ENCODE results near the gene PLA2G2F.

PLA2G2F gene

DNA sequence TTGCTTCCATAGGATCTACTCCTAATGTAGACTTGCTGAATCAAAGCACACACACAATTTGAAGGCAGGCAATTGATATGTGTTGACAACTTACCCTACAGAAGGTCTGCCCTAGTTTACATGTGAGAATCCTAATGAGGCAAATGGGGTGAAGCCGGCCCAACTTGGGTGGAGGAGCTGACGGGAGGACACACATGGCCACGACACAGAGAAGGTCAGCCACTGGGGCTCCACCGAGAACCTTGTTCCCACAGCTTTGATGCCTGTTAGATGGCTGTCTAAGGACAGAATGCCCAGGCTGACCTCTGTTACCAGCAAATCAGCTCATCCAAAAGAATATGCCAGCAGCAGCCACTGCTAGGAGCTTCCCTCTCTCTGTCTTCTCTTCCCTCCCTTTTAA is 18.3 kb upstream of the PLA2G2F start:
- Histone ChIP-seq H3K79me1 (ENCODE audit: low read depth, low read length) (no peaks in the 10 kb centered on the region), H3K4me1 (ENCODE audit: control insufficient read depth in 2 of 2, insufficient read depth in 1 of 2, low read depth in 1 of 2, low read length in 2 of 2) (peaks cover 2% of the 10 kb centered on the region in 2 donors), H2AFZ (ENCODE audit: low read length) (no peak overlapping the region), H3K27me3 (ENCODE audit: control insufficient read depth in 3 of 3, insufficient read depth in 3 of 3, low read depth in 1 of 3, low read length in 3 of 3) (no peaks in the 10 kb centered on the region), H3K4ac (ENCODE audit: low read length) (no peak overlapping the region), H4K91ac (ENCODE audit: low read depth, low read length, poor library complexity) (no peak overlapping the region), H3K23ac (ENCODE audit: low read depth, low read length, poor library complexity) (no peak overlapping the region), H3K27ac (replicated peaks; ENCODE audit: low read length) (no peak overlapping the region), H3K4me2 (ENCODE audit: insufficient read depth, low read length, poor library complexity, severe bottlenecking) (no peak overlapping the region), H2BK15ac (ENCODE audit: low read length) (no peak overlapping the region), H2AK5ac (ENCODE audit: low read depth, low read length) (no peak overlapping the region), H4K8ac (ENCODE audit: low read depth, low read length) (no peak overlapping the region), H3K14ac (ENCODE audit: low read length) (no peak overlapping the region), H3K9ac (ENCODE audit: low read depth, low read length, poor library complexity) (no peak overlapping the region), H2BK120ac (ENCODE audit: low read depth, low read length) (no peak overlapping the region), H2BK5ac (ENCODE audit: low read length) (no peak overlapping the region), H3K18ac (ENCODE audit: low read length) (peak overlapping the region; percentile 8), H3K9me3 (replicated peaks in 1 of 2; ENCODE audit: control insufficient read depth in 2 of 2, insufficient read depth in 1 of 2, low read depth in 1 of 2, low read length in 2 of 2) (no peaks in the 10 kb centered on the region), H3K4me3 (ENCODE audit: low read length in 2 of 2) (no peak overlapping the region), H3K36me3 (replicated peaks in 1 of 2; ENCODE audit: control insufficient read depth in 2 of 2, insufficient read depth in 2 of 2, low read length in 2 of 2) (no peaks in the 10 kb centered on the region), H2BK12ac (ENCODE audit: low read length) (no peak overlapping the region)
- DNase-seq (ENCODE audit: low spot score) = no peak
- no CpG with 5 or more reads among the region's 4 CpGs for WGBS, 2 donors (ENCODE audit: extremely low coverage in 2 of 2, insufficient read length in 2 of 2, insufficient replicate concordance in 1 of 2)

DNA sequence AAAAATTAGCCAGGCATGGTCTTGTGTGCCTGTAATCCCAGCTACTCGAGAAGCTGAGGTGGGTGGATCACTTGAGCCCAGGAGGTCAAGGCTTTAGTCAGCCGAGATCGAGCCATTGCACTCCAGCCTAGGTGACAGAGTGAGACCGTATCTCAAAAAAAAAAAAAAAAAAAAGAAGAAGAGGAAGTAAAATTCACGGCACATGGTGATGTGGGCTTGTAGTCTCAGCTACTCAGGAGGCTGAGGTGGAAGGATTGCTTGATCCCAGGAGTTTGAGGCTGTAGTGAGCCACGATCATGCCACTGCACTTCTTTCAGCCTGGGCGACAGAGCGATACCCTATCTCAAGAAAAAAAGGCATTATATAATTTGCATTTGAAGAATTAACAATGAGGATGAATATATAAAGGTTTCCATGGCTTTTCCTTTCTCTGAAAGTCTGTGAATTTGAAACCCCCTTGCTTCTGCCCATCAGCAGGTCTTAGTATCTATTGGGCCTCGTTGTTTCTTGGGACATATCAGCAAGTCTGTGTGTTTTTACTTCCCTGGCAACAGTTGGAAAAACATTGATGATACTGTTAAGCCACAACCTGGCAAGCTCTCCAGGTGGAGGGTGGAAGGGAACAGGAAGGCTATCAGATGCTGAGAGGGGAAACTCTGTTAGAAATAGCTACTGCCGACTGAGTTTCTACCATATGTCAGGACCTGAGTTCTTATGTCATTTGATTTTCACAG is 15.2 kb upstream of the PLA2G2F start:
- no peak overlapping the region for H3K4ac ChIP-seq (ENCODE audit: low read length)
- no peaks in the 10 kb centered on the region for H3K9me3 ChIP-seq (replicated peaks in 1 of 2; ENCODE audit: control insufficient read depth in 2 of 2, insufficient read depth in 1 of 2, low read depth in 1 of 2, low read length in 2 of 2)
- peaks cover 2% of the 10 kb centered on the region in 2 donors for H3K4me1 ChIP-seq (ENCODE audit: control insufficient read depth in 2 of 2, insufficient read depth in 1 of 2, low read depth in 1 of 2, low read length in 2 of 2)
- no peak overlapping the region for H2BK15ac ChIP-seq (ENCODE audit: low read length)
- H3K4me2 ChIP-seq (ENCODE audit: insufficient read depth, low read length, poor library complexity, severe bottlenecking) = no peak overlapping the region
- H3K14ac ChIP-seq (ENCODE audit: low read length) = no peak overlapping the region
- no peak overlapping the region for H3K4me3 ChIP-seq (ENCODE audit: low read length in 2 of 2)
- no peak overlapping the region for H3K23ac ChIP-seq (ENCODE audit: low read depth, low read length, poor library complexity)
- H3K27me3 ChIP-seq (ENCODE audit: control insufficient read depth in 3 of 3, insufficient read depth in 3 of 3, low read depth in 1 of 3, low read length in 3 of 3) = no peaks in the 10 kb centered on the region
- H2BK120ac ChIP-seq (ENCODE audit: low read depth, low read length) = no peak overlapping the region
- no CpG with 5 or more reads among the region's 10 CpGs for WGBS, 2 donors (ENCODE audit: extremely low coverage in 2 of 2, insufficient read length in 2 of 2, insufficient replicate concordance in 1 of 2)
- no peak overlapping the region for H3K9ac ChIP-seq (ENCODE audit: low read depth, low read length, poor library complexity)
- H3K36me3 ChIP-seq (replicated peaks in 1 of 2; ENCODE audit: control insufficient read depth in 2 of 2, insufficient read depth in 2 of 2, low read length in 2 of 2) = no peaks in the 10 kb centered on the region
- DNase-seq (ENCODE audit: low spot score) = no peak
- no peak overlapping the region for H4K8ac ChIP-seq (ENCODE audit: low read depth, low read length)
- H3K79me1 ChIP-seq (ENCODE audit: low read depth, low read length) = no peaks in the 10 kb centered on the region
- no peak overlapping the region for H2BK5ac ChIP-seq (ENCODE audit: low read length)
- no peak overlapping the region for H3K18ac ChIP-seq (ENCODE audit: low read length)
- no peak overlapping the region for H2BK12ac ChIP-seq (ENCODE audit: low read length)
- H2AFZ ChIP-seq (ENCODE audit: low read length) = no peak overlapping the region
- no peak overlapping the region for H4K91ac ChIP-seq (ENCODE audit: low read depth, low read length, poor library complexity)
- H3K27ac ChIP-seq (replicated peaks; ENCODE audit: low read length) = no peak overlapping the region
- no peak overlapping the region for H2AK5ac ChIP-seq (ENCODE audit: low read depth, low read length)

DNA sequence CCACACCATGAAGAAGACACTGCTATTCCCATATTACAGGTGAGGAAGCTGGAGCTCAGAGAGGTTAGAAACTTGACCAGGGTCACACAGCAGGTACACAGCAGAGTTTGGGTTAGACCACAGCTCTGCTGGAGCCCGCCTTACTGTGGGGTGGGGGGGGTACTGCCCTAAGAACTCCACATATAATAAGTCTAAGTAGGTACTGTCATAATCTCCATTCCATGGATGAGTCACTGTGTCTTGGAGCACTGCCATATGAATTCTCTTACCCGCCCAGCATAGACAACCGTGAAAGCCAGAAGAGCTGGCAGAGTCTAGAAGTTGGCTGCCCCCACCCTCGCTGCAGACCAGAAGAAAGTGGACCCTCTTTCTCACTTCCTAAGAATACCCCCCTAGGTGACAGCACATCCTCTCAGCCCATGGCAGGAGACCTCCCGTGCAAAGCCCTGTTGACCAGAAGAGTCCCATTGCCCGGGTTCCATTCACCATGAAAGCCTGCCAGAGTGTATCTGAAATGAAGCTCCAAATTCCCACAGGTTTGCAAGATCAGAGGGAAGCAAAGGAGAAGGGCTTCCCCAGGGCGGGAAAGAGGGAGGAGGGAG is 14.6 kb upstream of the PLA2G2F start:
- H3K79me1 ChIP-seq (ENCODE audit: low read depth, low read length) = no peaks in the 10 kb centered on the region
- H2AK5ac ChIP-seq (ENCODE audit: low read depth, low read length) = no peak overlapping the region
- H3K4me3 ChIP-seq (ENCODE audit: low read length in 2 of 2) = no peak overlapping the region
- no peak overlapping the region for H3K4ac ChIP-seq (ENCODE audit: low read length)
- H3K27me3 ChIP-seq (ENCODE audit: control insufficient read depth in 3 of 3, insufficient read depth in 3 of 3, low read depth in 1 of 3, low read length in 3 of 3) = no peaks in the 10 kb centered on the region
- no peak overlapping the region for H2BK5ac ChIP-seq (ENCODE audit: low read length)
- H2AFZ ChIP-seq (ENCODE audit: low read length) = no peak overlapping the region
- no peaks in the 10 kb centered on the region for H3K36me3 ChIP-seq (replicated peaks in 1 of 2; ENCODE audit: control insufficient read depth in 2 of 2, insufficient read depth in 2 of 2, low read length in 2 of 2)
- no CpG with 5 or more reads among the region's 7 CpGs for WGBS, 2 donors (ENCODE audit: extremely low coverage in 2 of 2, insufficient read length in 2 of 2, insufficient replicate concordance in 1 of 2)
- no peaks in the 10 kb centered on the region for H3K9me3 ChIP-seq (replicated peaks in 1 of 2; ENCODE audit: control insufficient read depth in 2 of 2, insufficient read depth in 1 of 2, low read depth in 1 of 2, low read length in 2 of 2)
- no peak overlapping the region for H4K8ac ChIP-seq (ENCODE audit: low read depth, low read length)
- no peak overlapping the region for H3K9ac ChIP-seq (ENCODE audit: low read depth, low read length, poor library complexity)
- no peak overlapping the region for H2BK120ac ChIP-seq (ENCODE audit: low read depth, low read length)
- no peak overlapping the region for H4K91ac ChIP-seq (ENCODE audit: low read depth, low read length, poor library complexity)
- DNase-seq (ENCODE audit: low spot score) = no peak
- no peak overlapping the region for H2BK12ac ChIP-seq (ENCODE audit: low read length)
- no peak overlapping the region for H3K14ac ChIP-seq (ENCODE audit: low read length)
- H3K18ac ChIP-seq (ENCODE audit: low read length) = no peak overlapping the region
- H3K4me1 ChIP-seq (ENCODE audit: control insufficient read depth in 2 of 2, insufficient read depth in 1 of 2, low read depth in 1 of 2, low read length in 2 of 2) = peaks cover 2% of the 10 kb centered on the region in 2 donors
- H3K4me2 ChIP-seq (ENCODE audit: insufficient read depth, low read length, poor library complexity, severe bottlenecking) = no peak overlapping the region
- H3K27ac ChIP-seq (replicated peaks; ENCODE audit: low read length) = no peak overlapping the region
- H2BK15ac ChIP-seq (ENCODE audit: low read length) = no peak overlapping the region
- H3K23ac ChIP-seq (ENCODE audit: low read depth, low read length, poor library complexity) = no peak overlapping the region

DNA sequence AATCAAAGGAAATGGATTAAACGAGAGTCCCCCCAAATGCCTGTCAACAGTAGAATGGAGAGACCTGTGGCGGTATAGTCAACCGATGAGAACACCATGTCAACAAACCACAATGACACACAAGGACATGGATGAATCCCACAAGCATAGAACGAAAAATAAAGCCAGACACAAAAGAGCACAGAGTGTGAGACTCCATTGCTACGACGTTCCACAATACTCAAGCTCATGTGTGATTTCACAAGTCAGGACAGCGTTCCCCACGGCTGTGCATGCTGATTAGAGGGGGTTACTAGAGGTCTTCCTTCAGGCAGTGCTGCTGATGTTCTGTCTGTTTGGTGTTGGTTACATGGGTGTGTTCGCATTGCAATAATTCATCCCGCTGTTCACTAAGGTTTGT is 14.0 kb upstream of the PLA2G2F start:
- no peak overlapping the region for H2AFZ ChIP-seq (ENCODE audit: low read length)
- no peak overlapping the region for H3K18ac ChIP-seq (ENCODE audit: low read length)
- H3K9me3 ChIP-seq (replicated peaks in 1 of 2; ENCODE audit: control insufficient read depth in 2 of 2, insufficient read depth in 1 of 2, low read depth in 1 of 2, low read length in 2 of 2) = no peaks in the 10 kb centered on the region
- H4K91ac ChIP-seq (ENCODE audit: low read depth, low read length, poor library complexity) = no peak overlapping the region
- no peak overlapping the region for H3K4me3 ChIP-seq (ENCODE audit: low read length in 2 of 2)
- no peak overlapping the region for H2AK5ac ChIP-seq (ENCODE audit: low read depth, low read length)
- H2BK12ac ChIP-seq (ENCODE audit: low read length) = no peak overlapping the region
- no peak overlapping the region for H3K14ac ChIP-seq (ENCODE audit: low read length)
- H3K4ac ChIP-seq (ENCODE audit: low read length) = no peak overlapping the region
- no peak overlapping the region for H4K8ac ChIP-seq (ENCODE audit: low read depth, low read length)
- WGBS, 2 donors (ENCODE audit: extremely low coverage in 2 of 2, insufficient read length in 2 of 2, insufficient replicate concordance in 1 of 2) = no CpG with 5 or more reads among the region's 10 CpGs
- no peaks in the 10 kb centered on the region for H3K27me3 ChIP-seq (ENCODE audit: control insufficient read depth in 3 of 3, insufficient read depth in 3 of 3, low read depth in 1 of 3, low read length in 3 of 3)
- H3K27ac ChIP-seq (replicated peaks; ENCODE audit: low read length) = no peak overlapping the region
- H2BK15ac ChIP-seq (ENCODE audit: low read length) = no peak overlapping the region
- H2BK5ac ChIP-seq (ENCODE audit: low read length) = no peak overlapping the region
- no peaks in the 10 kb centered on the region for H3K36me3 ChIP-seq (replicated peaks in 1 of 2; ENCODE audit: control insufficient read depth in 2 of 2, insufficient read depth in 2 of 2, low read length in 2 of 2)
- H3K4me1 ChIP-seq (ENCODE audit: control insufficient read depth in 2 of 2, insufficient read depth in 1 of 2, low read depth in 1 of 2, low read length in 2 of 2) = peaks cover 2% of the 10 kb centered on the region in 2 donors
- H3K79me1 ChIP-seq (ENCODE audit: low read depth, low read length) = no peaks in the 10 kb centered on the region
- DNase-seq (ENCODE audit: low spot score) = no peak
- no peak overlapping the region for H3K9ac ChIP-seq (ENCODE audit: low read depth, low read length, poor library complexity)
- H3K23ac ChIP-seq (ENCODE audit: low read depth, low read length, poor library complexity) = no peak overlapping the region
- no peak overlapping the region for H3K4me2 ChIP-seq (ENCODE audit: insufficient read depth, low read length, poor library complexity, severe bottlenecking)
- H2BK120ac ChIP-seq (ENCODE audit: low read depth, low read length) = no peak overlapping the region
